ENCODE results near the gene ALG9.

The ALG9 gene

DNA sequence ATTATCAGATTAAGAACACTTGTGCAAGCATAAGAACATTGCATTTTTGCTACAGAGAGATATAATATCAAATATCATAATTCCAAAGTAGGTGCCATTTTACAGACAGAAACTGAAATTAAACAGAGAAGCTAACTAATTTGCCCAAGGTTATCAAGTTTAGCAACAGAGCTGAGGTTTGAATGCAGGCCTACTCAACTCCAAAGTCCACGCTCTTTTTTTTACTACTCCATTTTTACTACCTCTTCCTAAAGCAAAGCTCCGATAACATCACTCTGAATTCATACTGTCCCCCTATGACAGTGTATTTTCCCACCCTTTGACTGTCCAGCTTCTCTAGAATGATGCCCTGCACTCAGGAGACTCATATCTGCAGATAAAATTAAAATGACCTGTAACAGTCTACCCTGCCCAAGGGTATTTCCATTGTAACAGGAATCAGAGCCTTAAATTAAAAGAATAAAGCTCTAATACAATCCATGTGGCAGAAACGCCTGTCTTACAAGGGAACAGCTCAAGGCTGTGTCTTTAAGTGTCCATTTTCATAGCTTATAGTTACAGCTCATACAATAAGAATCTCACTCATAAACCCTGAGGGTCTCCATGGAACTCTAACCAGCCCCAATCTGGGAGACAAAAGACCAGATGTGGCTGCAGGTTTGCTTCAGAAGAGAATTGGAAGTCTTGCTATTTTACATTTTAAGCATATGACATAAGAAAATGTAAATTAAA is 36.8 kb downstream of the ALG9 start:
- no peak for DNase-seq

DNA sequence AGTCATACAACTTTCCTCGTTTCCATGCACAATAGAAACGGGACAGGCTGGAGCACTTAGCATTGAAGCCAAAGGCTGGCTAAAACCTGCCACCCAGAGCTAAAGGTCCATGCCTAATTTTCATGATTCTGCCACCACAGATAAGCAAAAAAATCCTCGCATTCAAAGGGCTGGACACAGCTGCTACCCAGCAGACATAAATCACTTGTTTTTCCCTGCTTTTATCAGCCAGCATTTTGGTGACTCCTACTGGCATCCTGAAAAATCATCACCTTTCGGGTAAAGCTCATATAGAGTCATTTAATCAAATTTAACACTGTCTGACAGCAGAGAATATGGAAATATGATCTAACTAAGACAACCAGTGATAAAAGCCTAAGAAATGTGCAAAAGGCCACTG is 37.9 kb downstream of the ALG9 start:
- no peak for DNase-seq

DNA sequence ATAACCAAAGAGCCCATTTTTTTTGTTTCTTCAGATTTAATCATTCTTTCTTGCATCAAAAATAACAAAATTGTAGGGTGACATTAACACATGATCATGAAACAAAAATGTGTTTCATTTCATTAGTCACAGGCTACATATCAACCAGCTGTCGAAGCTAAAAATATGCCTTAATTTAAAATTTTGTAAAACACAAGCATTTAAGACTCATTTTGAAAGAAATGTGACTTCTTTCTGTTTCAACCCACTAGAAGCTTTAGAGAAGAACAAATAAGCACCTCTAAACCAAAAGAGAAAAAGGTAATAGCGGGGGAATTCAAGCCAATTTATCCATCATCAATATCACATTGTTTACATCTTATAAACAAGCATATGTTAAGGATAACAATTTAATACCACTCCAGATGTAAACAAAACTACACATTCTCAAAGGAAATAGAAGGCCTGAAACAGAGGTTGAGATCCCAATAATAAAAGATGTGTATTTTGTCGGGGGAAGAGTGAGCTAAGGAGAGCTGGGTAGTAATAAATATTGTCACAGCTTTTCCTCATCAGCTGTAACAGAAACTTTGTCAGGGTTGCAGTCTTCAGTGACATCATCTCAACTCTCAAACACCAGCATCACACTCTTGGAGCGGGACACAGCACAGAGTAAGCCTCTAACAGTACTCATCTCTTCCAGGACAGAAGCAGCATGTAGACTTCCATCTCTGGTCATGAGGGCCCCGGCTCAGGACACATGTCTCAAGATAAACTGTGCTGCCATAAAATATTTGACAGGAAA is 42.0 kb downstream of the ALG9 start:
- no peak for DNase-seq

DNA sequence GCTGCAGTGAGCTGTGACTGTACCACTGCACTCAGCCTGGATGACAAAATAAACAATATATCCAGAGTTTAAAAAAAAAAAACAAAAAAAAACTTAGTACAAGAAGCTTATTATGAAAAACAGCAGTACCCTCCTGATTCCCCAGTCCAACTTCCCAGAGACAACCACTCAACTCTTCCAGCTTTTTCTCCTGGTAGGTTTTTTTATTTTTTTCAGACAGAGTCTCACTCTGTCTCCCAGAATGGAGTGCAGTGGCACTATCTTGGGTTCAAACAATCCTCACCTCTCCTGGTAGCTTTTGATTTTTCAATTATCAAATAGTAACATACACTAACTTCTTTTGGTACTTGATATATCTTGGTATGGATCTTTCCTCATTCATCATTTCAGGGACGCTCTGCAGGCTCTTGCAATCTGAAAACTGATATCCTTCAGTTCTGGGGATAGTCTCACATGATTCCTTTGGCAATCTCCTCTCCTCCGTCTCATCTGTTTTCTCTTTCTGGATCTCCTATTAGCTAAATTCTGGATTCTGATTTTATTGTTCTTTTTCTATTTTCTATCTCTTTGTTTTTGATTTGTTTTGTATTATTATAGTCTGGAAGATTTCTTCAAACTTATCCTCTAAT is 44.9 kb downstream of the ALG9 start:
- no peak for DNase-seq

DNA sequence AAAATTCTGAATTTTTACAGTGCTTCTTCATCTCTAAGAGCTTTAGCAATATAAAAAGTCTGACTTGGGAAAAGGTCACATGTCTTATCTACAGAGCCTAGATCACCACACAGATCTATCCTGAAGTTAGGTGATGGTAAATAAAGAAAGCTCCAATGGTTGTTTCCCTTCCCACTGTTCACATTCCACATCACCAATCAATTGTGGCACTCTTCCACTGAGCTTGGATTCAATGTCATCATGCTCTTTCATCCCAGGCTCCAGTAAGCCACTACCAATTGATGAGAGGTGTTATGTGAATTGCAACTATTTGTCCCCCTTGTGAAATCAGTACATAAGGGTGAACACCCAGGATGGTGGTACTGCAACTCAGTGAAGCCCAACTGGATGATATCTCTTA is 47.8 kb downstream of the ALG9 start:
- no peak for DNase-seq

DNA sequence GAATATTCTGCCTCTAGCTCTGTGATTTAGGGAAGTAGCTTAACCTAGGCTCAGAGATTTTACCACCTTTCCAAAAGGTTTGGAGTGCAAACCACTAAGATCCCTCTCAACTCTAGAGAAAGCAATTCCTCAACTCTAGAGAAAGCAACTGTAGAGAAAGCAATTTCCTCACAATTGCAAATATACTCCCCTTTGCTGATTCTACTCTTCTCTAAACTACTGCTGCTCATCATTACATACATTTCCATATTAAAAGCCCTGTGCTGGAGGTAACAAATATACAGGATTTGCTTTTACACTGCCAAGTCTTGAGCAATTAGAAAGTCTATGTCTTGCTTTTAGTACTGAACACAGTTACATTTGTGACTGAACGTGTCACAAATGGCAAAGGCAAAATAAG is 48.2 kb downstream of the ALG9 start:
- DNase-seq, result no peak

DNA sequence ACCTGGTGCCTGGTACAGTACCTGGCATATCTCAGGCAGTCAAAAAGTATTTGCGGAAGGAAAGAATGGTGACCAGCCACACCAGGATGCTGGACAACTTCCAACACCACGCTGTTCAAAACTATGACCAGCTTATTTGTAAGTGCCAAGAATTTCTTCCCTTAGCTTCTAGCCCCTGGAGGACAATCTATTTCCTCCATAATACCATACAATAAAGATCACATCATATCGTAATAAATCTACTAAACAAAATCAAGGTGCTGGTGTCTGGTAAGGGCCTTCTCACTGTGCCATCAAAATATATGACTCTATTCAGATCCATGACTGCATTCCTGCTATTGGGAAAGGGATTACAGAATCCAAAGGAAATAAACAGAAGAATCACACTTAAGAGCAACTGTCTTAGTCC is 51.5 kb downstream of the ALG9 start:
- DNase-seq, result no peak

DNA sequence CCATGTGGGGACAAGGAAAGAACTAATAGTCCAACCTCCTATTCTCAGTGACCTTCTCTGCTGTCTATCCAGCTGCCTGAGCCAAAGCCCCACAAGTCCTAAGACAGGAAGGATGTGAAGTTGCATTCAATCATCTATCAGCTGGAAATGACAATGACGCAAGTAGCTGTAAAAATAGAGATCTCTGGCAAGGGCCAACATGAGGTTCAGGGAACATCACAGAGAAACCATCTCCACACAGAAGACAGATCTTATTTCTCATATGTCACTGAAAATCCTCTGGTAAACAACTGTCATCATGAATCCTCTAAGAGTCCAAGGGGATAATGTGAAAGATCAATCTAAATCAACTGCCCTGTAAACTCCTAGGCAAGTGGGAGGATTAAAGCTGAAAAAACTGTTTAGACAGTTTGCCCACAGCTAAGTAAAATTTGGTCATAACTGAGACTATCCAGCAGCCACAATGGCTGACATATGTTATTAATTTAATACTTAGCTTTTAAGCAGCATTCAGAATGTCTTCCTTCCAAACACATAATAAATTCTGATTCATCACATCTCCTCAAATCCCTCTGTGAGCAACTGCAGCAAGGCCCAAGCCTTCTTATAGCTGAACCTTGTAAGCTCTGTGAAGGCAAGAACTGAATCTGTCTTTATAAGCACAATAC is 52.1 kb downstream of the ALG9 start:
- no peak for DNase-seq

DNA sequence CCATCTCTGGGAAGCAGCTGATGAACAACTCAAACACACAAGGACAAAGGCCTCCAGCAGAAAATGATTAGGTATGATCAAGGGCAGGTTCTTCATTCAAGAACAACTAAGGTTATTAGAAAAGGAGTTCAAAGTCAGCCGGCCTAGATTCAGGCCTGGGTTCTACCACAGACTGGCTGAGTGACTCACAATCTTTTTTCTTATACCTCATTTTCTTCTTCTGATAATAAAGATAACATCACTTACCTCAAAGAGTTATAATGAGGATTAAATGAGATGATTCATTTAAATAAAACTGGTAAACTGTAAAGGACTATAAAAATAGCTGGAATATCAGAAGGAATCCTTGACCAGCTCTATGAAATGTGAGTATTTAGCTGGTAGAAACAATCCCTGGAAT is 55.9 kb downstream of the ALG9 start:
- no peak for DNase-seq

DNA sequence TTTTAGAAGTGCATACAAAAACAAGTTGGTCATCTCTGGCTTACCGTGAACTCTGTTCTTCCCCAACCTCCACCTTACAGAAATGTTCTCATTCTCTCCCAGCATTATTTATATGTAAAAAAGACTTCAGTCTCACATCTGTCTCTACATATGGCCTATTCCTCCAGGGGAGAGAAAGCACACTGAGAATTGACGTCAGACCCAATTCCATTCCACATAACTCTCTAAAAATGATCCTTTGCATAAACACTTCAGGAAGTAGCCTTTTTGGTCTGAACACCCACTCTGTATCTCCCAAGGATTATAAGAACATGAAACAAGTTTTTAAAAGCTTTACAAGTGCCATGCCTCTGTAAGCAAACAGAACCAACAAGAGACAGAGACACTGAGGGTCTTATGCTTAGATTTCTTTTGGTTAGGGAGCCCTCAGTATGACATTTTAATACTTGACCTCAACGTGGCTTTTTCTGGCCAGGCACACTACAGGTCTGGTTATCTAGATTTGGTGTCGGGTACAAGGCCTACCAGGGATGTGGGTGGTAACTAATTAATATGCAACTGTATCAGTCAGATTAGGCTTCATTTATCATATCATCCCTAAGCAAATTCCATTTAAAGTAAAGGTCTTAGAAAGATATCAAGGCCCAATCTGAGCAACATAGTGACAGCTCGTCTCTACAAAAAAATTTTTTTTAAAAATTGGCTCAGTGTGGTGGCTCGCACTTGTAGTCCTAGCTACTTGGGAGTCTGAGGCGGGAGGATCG is 56.6 kb downstream of the ALG9 start:
- no peak for DNase-seq

DNA sequence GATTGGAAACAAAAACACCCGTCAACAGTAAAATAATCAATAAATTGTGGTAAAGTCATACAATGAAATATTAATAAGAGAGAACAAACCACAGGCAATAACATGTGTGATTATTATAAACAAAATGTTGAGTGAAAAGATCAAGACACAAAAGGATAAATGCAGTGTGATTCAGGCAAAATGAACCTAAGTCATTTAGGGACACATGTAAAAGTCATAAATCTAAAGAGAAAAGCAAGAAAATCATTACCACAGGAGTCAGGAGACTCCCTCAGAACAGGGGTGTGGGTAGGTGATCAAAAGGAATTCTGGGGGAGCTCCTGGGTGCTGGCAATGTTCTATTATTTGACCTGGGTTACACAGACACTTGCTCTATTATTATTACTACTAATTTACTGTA is 57.3 kb downstream of the ALG9 start:
- DNase-seq, result no peak

DNA sequence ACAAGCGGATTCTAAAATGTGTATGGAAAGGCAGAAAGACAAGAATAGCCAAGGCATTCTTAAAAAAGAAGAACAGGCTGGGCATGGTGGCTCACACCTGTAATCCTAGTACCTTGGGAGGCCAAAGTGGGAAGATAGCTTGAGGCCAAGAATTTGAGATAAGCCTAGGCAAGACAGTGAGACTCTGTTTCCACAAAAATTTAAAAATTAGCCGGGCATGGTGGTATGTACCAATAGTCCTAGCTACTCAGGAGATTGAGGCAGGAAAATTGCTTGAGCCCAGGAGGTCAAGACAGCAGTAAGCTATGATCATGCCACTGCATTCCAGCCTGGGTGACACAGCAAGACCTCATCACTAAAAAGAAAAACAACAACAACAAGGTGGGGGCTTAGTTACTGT is 59.2 kb downstream of the ALG9 start:
- DNase-seq, result no peak

DNA sequence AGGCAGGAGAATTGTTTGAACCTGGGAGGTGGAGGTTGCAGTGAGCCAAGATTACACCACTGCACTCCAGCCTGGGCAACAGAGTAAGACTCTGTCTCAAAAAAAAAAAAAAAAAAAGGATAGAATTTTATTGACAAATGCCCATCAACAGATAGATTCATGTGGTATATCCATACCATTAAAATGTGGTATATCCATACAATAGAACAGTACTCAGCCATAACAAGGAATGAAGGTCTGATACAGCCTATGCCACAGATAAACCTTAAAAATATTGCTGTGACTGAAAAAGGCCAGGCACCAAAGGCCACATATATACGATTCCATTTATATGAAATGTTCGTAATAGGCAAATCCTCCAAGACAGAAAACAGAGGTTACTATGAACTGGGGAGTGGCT is 59.9 kb downstream of the ALG9 start:
- DNase-seq, result no peak

DNA sequence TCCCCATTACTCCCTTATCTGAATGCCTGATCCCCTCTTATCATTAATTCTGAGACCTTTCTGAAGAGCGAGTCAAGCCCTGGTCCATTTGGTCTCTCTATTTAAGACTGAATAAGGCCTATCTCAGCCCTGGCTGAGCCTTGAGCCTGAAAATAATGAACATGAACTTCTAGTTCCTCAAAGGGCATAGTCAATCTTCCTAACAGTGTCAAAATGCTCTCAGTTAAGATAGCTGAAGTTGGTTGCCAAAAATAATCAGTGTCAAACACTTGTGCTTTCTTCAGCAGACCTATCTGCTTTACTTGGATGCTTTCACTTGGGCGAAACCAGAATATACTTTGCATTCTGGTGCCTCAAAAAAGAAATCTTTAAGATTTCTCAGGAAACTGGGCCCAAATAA is 62.5 kb downstream of the ALG9 start:
- no peak for DNase-seq

DNA sequence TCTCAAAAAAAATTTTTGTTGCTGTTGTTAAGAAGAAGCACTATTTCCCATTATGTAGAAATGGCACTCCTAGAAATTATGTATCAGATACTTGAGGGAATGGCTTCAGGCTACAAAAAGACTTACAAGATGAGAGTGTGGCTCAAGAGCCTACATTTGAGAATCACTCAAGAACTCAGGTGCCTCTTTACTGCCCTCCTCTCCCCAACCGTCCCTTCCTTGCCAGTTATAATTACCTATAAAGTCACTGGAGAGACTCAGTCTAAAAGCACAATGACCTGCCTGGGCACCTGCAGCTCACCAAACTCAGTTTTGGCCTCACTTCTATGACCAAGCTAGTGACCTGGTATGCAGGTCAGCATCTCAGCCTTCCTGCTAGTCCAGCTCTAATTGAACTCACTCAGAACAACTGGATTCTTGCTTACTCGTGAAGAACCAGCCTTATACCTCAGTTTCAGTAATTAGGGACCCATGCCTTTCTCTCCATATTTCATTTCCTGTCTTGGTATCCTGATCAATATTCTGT is 63.3 kb downstream of the ALG9 start:
- no peak for DNase-seq

DNA sequence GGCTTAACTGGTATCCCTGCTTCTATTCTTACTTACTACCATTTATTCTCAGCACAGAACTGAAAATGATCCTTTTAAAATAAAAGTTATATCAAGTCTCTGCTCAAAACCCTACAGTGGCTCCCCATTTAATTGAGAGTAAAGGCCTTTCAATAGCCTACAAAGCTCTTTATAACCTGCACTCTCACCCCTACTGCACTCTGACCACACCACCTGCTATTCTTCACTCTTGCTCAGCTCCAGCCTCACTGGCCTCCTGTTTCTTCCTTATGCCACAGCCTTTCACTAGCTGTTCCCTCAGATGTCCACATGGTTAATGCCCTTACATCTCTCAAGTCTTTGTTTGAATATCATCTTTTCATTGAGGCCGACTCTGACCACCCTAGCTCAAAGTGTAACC is 64.3 kb downstream of the ALG9 start:
- DNase-seq, result no peak

DNA sequence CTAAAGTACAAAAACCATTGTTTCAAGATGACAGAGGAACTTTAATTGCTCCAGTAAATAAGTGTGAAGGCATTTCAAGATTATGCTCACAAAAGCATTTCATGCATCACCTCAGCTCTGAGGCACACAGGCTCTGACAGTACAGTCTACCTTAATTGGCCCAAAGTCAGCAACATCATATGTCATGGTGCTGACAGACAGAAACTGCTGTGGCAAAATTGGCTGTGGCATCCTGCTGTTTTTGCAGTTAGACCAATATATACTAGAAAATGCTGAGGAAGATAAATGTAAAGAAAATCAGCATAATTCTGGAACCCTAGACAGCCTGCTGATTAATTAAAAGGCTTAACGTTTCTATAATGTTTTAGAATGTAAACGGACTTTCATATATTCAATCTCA is 70.2 kb downstream of the ALG9 start:
- DNase-seq, result peak; percentile 36

DNA sequence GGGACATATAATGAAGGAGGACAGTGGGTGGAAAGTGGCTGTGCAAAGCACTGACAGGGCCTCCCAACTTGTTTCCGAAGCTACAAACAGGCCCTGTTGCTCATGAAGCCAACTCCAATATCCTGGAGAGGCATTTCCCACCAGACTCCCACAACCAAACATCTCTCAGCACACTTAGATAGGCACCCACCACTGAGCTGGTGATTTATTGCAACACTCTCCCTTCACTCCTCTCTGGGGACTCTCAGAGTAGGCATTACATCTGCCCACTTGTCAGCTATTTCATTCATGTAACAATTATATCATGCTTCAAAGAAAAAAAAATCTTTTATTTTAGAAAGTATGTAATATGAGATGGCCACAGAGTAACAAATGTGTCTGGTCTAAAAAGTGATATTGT is 73.1 kb downstream of the ALG9 start:
- no peak for DNase-seq

DNA sequence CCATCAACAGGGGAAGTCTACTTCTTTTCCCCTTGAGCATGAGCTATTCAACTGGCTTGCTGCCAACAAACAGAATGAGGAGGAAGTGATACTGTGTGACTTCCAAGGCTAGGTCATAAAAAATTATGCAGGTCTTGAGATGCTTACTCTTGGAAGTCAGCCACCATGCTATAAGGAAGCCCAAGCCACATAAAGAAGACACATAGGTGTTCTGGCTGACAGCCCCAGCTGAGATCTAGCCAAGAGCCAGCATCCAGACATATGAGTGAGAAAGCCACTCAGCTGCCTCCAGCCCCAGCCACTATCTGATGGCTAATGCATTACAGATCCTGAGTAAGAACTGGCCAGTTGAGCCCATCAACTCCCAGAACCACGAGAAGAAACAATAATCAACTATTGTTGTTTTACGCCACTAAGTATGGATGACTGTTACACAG is 74.2 kb downstream of the ALG9 start:
- DNase-seq, result no peak

DNA sequence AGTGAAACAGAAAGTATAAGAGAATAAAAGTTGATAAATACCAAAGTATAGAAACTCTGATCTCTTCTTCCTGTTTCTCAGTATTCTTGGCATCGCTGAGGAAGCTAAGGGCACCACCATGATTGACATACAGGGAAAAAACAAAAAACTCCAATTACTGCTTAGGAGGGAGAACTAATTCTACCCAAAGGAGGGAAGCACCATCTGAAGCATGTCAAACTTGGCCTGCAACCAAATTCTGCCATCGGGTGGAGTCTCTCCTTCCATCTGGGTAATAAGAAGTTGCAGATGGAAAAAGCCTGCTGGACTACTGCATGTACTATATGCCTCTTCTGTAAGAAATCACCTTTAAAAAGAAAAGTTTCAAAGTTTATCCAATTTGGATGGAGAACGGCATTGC is 74.7 kb downstream of the ALG9 start:
- DNase-seq, result no peak

DNA sequence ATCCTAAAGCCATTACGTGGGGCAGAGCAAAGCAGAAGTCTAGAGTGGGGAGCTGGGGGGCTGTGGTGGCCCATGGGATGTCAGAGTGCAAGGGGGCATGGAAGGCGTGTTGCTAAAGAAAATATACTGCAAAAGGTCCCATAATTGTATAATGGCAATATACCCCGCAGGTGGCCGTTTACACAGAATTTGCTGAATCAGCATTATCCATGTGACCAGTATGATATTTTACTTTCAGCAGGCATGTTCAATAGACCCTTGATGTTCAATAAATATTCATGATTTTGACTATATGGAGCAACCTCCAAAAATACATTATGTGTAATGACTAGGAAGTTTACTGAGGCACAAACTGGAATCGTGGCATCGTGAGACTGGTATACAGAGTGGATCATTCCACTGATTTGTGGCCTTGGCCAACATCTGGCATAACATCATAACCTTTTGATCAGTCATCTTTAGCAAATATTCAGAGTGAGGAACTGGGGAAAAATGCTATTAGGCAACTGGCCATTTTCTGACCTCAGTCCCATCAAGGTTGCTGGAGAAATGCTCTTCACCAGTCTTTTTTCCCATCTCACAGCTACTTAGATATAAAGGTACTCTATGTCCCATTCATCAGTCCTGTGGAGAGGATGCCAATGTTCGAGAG is 75.9 kb downstream of the ALG9 start:
- no peak for DNase-seq

DNA sequence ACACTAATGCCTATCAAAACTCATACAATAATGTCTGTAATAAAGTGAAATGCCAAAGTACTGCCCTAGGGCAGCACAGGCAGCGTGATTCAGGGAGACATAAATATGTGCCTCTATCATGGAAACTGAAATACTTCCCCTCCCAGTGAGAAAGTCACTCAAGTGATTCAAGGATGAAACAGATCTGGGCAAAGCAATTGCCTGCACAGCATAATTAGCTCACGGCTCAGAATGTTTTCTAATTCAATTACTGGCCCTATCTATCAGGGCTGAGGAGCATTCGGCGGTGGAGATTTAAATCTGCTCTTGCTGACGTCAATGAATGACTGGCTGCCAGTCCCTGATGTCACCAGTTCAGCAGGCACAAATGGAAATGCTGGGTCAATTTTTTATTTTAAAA is 77.5 kb downstream of the ALG9 start:
- DNase-seq, result no peak

Data from NCI-H146 (cell line).